Neural progenitor cell (in vitro differentiated cells): ENCODE results near the gene KIAA1217.

Experiments used
- CTCF ChIP-seq: fragments of 200-600 bp; sonication (generic); IDR thresholded peaks from 2 replicates; pipeline ENCODE4 v1.5.1; 2017; ENCODE audit warnings: antibody characterized with exemption, mild to moderate bottlenecking
- EZH2 ChIP-seq: fragments of 200-600 bp; sonication (generic); IDR thresholded peaks from 2 replicates; pipeline ENCODE4 v1.6.1; 2017; ENCODE audit warnings: antibody characterized with exemption, mild to moderate bottlenecking, moderate library complexity

GRCh38 chr10:24259365-24260130 is 50.6 kb downstream of the KIAA1217 start:
- TF ChIP-seq CTCF (no peak), EZH2 (no peak)
